Loucy (cell line): Measurements from ENCODE around the gene HSPB9.

ENCODE experiments used
- EZH2phosphoT487 ChIP-seq: fragments of 200-600 bp; IDR thresholded peaks from 2 replicates; pipeline ENCODE4 v1.6.1; 2018; ENCODE audit warnings: antibody characterized with exemption, mild to moderate bottlenecking, moderate library complexity, borderline replicate concordance
- TF ChIP-seq, protein P1 (sequence below): fragments of 200-600 bp; sonication (generic); conservative IDR thresholded peaks from 2 replicates; pipeline ENCODE4 v1.5.1; 2014; ENCODE audit warnings: mild to moderate bottlenecking, antibody characterized with exemption, low read length

DNA sequence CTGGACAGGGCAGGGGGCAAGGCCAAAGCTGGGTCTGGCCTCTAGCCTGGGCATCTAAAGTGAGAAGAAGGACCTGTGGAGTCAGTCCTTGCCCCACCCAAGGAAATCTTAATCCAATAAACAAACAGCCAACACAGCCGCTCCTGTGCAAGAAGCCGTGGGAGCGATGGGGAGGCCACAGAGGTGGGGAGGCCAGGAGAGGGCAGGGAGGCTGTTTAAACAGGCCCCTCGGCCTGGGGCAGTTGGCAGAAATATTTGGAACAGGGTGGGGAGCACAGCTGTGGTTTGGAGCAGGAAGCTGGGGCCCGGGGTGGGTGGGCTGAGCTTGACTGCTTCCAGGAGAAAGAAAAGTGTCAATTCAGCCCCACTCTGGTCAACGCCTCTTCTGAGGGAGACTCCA, 29.7 kb upstream of the HSPB9 start:
- TF ChIP-seq, protein P1, sequence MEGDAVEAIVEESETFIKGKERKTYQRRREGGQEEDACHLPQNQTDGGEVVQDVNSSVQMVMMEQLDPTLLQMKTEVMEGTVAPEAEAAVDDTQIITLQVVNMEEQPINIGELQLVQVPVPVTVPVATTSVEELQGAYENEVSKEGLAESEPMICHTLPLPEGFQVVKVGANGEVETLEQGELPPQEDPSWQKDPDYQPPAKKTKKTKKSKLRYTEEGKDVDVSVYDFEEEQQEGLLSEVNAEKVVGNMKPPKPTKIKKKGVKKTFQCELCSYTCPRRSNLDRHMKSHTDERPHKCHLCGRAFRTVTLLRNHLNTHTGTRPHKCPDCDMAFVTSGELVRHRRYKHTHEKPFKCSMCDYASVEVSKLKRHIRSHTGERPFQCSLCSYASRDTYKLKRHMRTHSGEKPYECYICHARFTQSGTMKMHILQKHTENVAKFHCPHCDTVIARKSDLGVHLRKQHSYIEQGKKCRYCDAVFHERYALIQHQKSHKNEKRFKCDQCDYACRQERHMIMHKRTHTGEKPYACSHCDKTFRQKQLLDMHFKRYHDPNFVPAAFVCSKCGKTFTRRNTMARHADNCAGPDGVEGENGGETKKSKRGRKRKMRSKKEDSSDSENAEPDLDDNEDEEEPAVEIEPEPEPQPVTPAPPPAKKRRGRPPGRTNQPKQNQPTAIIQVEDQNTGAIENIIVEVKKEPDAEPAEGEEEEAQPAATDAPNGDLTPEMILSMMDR = no peak
- TF ChIP-seq EZH2phosphoT487 = no peak
